GM19193 (cell line): ENCODE results near the gene COLQ.

Source experiments
- POLR2A ChIP-seq: IDR thresholded peaks from 4 replicates; pipeline ENCODE4 v1.6.1; 2011; ENCODE audit not compliant: insufficient read depth, insufficient read length; ENCODE audit errors: extremely low read depth

The COLQ gene

DNA sequence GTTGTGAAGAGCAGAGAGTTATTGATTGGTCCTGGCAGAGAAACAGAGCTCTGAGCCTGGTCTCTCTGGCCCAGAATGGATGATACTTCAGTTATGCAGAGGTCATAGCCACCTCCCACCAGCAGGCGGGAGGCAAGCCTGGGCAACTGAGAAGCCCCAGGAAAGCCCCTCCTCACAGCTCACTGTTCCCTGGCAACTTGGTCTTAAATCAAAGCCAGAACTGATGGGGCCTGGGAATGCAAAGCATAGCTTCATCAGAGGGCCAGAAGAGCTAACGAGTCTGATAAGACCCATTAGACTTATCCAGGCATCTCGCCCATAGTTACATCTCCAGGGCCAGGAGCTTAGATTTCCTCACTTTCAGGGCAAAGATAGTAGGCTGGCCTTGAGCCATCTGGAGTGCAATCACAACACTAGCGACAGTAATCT is 5.5 kb upstream of the COLQ start:
- TF ChIP-seq POLR2A = no peak

GRCh38 chr3:15525790-15526189 is 4.3 kb upstream of the COLQ start:
- TF ChIP-seq POLR2A = no peak

DNA sequence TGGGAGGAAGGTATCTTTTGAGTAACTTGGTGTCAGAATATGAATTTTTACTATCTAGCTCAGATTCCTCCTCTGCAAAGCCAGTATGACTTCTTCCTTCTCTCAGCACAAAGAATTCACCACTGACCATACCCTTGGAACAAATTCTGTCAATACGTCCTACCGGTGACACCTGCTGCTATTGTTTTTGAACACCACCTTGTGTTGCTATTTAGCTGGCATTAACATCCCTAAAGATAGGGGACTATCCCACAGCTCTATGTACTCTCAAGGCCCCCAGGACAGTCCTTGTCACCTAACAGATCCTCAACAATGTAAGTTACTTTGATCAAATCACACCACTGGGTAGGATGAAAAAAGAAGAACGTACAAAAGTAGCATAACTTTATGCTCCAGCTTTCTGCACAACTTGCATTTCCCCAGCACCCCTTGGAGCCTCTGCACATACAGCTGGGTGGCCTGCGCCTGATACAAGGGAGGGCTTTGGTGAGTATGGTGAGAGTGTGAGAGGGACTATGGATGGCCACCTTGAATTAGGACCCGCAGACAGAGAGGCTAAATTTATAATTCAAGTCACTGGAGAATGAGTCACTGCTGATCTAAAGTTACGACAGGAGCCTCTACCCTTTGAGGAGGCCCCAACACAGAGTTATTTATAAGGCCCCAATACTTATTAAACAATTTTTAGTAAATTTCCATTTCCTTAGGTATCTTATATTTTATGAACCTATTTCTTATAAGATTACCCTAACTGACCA is 2.3 kb upstream of the COLQ start:
- TF ChIP-seq POLR2A = no peak

DNA sequence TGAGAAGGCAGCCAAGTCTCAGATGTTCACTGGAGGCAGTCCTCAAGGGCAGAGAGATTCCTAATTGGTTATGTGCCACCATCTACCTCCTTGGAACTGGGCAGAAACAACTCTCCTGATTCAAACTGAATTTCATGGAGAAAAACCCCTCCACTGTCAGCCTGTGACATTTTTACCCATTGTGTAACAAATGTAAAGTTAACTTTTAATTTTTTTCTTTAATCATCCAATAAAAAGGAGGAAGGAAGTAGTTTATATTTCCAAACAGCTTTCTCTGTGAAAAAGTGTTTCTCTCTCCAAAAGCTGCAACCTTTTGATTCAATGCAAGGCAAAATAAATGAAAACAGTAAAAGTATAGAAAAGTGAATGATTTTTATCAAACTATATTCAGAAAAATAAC is 510 bp upstream of the COLQ start:
- no peak for TF ChIP-seq POLR2A

DNA sequence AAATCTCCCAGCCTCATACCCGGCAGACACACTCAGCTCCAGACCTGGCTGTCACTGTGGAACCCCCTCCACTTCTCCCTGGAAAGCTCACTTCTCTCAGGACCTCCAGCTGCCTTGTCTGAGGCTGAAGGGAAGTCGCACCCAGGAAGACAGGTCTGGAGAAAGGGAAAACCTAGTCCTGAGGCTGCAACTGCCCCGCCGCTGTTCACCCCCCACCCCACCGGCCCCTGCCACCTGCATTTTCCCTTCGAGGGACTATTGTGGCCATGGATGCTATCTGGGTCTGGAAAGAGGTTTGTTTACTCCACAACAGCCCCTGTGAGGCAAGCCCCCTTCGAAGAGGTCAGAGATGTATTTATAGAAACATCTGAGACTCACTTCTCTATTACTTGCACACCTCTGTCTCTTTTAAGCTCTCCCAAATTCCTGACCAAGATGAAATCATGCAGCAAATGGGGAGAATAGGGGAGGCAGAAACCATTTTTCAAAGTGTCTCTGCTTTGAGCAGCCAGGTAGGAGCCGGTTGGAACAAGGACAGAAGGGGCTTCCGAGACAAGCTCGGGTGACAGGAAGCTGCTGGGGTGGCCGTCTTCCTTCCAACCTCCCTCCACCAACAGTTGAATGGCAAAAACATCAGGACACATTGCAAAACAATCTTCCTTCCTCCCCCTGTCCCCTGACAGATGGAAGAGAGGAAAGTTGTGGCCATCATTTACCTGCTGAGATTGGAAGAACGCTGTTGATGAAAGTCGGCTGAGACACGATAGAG is 518 bp downstream of the COLQ start:
- no peak for TF ChIP-seq POLR2A

GRCh38 chr3:15520185-15520584 is 1.3 kb downstream of the COLQ start:
- no peak for TF ChIP-seq POLR2A

DNA sequence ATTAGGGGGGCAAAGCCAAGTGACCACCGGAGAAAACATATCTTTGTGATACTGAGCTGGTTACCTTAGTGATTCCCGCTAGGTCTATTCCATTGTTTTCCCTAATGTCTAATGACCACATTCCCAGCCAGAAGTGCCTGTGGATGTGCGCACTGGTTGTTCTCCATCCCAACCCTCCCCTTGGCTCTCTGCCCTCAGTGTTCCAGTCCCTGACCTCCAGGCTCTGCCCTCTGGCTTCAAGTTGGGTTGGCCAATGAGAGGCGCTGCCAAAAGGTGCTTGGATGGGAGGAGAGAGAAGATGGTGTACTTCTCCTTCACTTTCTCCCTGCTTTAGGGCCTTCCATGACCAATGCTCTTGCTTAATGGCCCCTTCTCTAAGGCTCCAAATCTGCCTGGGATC is 2.4 kb downstream of the COLQ start:
- TF ChIP-seq POLR2A = no peak

DNA sequence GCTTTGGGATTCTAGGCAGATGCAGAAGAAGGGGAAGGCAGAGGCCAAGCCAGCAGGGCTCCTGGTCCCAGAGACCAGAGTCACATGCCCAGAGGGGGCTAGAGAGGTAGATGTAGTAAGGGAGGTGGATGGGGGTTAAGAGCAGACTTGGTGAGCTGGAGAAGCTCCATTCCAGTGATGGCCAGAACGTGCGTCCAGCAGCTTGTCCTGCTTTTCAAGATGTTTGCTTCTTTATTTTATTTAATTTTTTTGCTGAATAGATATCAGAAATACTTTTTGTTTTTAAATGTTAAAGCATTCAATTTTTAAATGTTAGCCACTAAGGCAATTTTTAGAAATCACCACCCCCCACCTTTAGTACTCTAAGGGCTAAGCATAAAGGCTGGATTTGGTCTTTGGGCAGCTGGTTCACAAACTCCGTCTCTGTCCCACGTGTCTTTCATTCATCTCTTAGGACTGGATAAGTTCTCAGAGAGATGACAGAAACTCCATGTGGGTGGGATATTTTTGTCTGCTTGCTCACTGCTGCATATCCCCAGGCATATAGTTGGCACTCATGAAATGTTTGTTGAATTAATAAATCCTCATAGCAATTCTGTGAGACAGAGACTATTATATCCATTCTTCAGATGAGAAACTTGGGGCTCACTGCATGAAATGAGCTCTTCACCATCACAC is 6.7 kb downstream of the COLQ start:
- no peak for TF ChIP-seq POLR2A

DNA sequence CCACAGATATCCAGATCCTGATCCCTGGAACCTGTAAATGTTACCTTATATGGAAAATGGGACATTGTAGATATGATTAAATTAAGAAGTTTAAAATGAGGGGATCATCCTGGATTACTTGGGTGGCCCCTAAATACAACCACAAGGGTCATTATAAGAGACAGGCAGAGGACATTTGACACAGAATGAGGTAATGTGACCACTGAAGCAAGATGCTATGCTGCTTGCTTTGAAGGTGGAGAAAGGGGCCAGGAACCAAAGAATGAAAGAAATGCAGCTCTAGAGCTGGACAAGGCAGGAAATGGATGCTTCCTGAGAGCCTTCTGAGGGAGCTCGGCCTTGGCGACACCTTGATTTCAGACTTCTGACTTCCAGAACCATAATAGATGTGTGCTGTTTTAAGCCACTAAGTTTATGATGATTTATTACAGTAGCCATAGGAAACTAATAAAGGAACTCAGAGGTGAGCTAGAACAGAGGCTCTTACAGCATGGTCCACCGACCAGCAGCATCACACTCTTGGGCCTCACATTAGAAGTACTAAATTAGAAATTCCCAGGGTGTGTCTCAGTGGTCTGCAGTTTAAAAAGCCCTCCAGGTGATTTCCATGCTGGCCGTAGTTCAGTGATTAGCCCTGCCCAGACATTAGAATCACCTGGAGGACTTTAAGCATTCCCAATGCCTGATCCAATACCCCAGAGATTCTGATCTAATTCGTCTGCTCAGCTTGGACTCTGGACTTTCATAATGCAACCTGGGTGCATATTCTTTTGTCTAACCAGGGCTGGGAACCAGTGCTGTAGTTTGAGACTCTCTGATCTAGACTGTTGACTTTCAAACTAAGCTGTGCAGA is 7.5 kb downstream of the COLQ start:
- no peak for TF ChIP-seq POLR2A

- TF ChIP-seq POLR2A = no peak
Observed at GRCh38 chr3:15513116-15513515, 8.4 kb downstream of the COLQ start.

- TF ChIP-seq POLR2A = no peak
Observed at GRCh38 chr3:15512166-15512565, 9.3 kb downstream of the COLQ start.

GRCh38 chr3:15511156-15511555 is 10.3 kb downstream of the COLQ start:
- TF ChIP-seq POLR2A = no peak

DNA sequence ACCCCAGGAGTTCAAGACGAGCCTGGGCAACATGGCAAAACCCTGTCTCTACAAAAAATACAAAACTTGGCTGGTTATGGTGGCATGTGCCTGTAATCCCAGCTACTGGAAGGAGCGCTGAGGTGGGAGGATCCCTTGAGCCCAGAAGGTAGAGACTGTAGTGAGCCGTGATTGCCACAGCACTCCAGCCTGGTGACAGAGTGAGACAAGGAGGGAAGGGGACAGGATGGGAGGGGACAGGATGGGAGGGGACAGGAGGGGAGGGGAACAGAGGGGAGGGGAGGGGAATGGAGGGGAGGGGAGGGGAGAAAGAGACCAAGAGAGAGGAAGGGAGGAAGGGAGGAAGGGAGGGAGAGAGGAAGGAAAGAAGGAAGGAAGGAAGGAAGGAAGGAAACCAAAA is 11.0 kb downstream of the COLQ start:
- no peak for TF ChIP-seq POLR2A

DNA sequence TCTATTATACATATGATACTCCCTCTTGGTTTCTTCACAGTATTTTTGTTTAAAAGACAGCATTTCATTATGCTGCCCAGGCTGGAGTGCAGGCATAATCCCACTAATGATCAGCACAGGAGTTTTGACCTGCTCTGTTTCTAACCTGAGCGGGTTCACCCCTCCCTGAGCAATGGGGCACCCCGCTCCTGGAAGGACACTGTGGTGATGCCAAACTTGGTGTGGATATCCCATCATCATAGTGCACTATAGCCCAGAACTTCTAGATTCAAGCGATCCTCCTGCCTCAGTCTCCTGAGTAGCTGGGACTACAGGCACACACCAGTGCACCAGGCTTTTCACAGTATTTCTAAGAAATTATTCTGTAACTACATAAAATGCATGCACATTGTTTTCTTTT is 14.9 kb downstream of the COLQ start:
- no peak for TF ChIP-seq POLR2A
